DND-41 (cell line): ENCODE results near the gene ZFHX3.

ENCODE experiments used
- ATAC-seq: fragments of 200-7000 bp; cut with Tn5 transposase; 3 replicates; pipeline ENCODE4 v1.9.1; 2021; ENCODE audit warnings: low read depth; ENCODE audit not compliant: insufficient read depth
- DNase-seq: peaks from one replicate; pipeline ENCODE4 v3.0.0-alpha.2; 2020
- H2AFZ ChIP-seq: 2 replicates; pipeline ENCODE4 v1.6.0; 2012; ENCODE audit warnings: low read depth, low read length
- H3K27ac ChIP-seq: 2 replicates; pipeline ENCODE4 v1.5.1; 2012; ENCODE audit warnings: low read length, inconsistent platforms
- H3K27me3 ChIP-seq: fragments of 200-600 bp; sonication (generic); 2 replicates; pipeline ENCODE4 v1.6.0; 2012; ENCODE audit warnings: low read length, mild to moderate bottlenecking, inconsistent platforms; ENCODE audit not compliant: insufficient read depth, poor library complexity
- H3K36me3 ChIP-seq: 2 replicates; pipeline ENCODE4 v1.5.1; 2012; ENCODE audit warnings: low read length, inconsistent platforms; ENCODE audit not compliant: insufficient read depth
- H3K4me1 ChIP-seq: 2 replicates; pipeline ENCODE4 v1.5.1; 2012; ENCODE audit warnings: mild to moderate bottlenecking, low read length; ENCODE audit not compliant: insufficient read depth
- H3K4me2 ChIP-seq: 2 replicates; pipeline ENCODE4 v1.6.0; 2012; ENCODE audit warnings: mild to moderate bottlenecking, moderate library complexity, low read length, inconsistent platforms; ENCODE audit not compliant: insufficient read depth
- H3K4me3 ChIP-seq, 2 experiments: fragments of 200-600 bp in 1 of 2; shearing (Covaris generic) in 1 of 2; 2 replicates each; pipeline ENCODE4 v1.5.1; 2012 to 2016; ENCODE audit warnings: inconsistent platforms in 2 of 2, low read length in 2 of 2, mild to moderate bottlenecking in 2 of 2, low read depth in 1 of 2, moderate library complexity in 1 of 2
- H3K79me2 ChIP-seq: 2 replicates; pipeline ENCODE4 v1.6.0; 2012; ENCODE audit warnings: low read length, inconsistent platforms; ENCODE audit not compliant: insufficient read depth
- H3K9ac ChIP-seq: 2 replicates; pipeline ENCODE4 v1.6.0; 2012; ENCODE audit warnings: low read depth, mild to moderate bottlenecking, inconsistent platforms, low read length, moderate library complexity
- H3K9me3 ChIP-seq: 2 replicates; pipeline ENCODE4 v1.5.1; 2012; ENCODE audit warnings: low read length, moderate library complexity, mild to moderate bottlenecking, inconsistent platforms; ENCODE audit not compliant: insufficient read depth, severe bottlenecking
- H4K20me1 ChIP-seq: 2 replicates; pipeline ENCODE4 v1.6.0; 2012; ENCODE audit warnings: low read length; ENCODE audit not compliant: insufficient read depth
- EZH2 ChIP-seq: IDR thresholded peaks from 3 replicates; pipeline ENCODE4 v1.6.1; 2012; ENCODE audit warnings: borderline replicate concordance, low read depth, mild to moderate bottlenecking, moderate library complexity, low read length, inconsistent platforms; ENCODE audit not compliant: severe bottlenecking
- TF ChIP-seq, protein P1 (sequence below): IDR thresholded peaks from 2 replicates; pipeline ENCODE4 v1.5.1; 2012; ENCODE audit warnings: borderline replicate concordance, low read length, moderate library complexity, mild to moderate bottlenecking; ENCODE audit not compliant: poor library complexity, severe bottlenecking; ENCODE audit errors: extremely low read depth

The ZFHX3 gene

GRCh38 chr16:72787514-72788268 is 260.2 kb downstream of the ZFHX3 start:
- no peak overlapping the region for H3K4me2 ChIP-seq
- DNase-seq: peak; percentile 8

GRCh38 chr16:72787130-72787513 is 260.8 kb downstream of the ZFHX3 start:
- H3K4me2 ChIP-seq: no peak overlapping the region
- H3K27me3 ChIP-seq: no peaks in the 10 kb centered on the region
- H3K36me3 ChIP-seq: peaks cover 32% of the 10 kb centered on the region
- H2AFZ ChIP-seq: no peak overlapping the region
- TF ChIP-seq EZH2: no peak
- TF ChIP-seq, protein P1, sequence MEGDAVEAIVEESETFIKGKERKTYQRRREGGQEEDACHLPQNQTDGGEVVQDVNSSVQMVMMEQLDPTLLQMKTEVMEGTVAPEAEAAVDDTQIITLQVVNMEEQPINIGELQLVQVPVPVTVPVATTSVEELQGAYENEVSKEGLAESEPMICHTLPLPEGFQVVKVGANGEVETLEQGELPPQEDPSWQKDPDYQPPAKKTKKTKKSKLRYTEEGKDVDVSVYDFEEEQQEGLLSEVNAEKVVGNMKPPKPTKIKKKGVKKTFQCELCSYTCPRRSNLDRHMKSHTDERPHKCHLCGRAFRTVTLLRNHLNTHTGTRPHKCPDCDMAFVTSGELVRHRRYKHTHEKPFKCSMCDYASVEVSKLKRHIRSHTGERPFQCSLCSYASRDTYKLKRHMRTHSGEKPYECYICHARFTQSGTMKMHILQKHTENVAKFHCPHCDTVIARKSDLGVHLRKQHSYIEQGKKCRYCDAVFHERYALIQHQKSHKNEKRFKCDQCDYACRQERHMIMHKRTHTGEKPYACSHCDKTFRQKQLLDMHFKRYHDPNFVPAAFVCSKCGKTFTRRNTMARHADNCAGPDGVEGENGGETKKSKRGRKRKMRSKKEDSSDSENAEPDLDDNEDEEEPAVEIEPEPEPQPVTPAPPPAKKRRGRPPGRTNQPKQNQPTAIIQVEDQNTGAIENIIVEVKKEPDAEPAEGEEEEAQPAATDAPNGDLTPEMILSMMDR: no peak
- no peaks in the 10 kb centered on the region for H3K9me3 ChIP-seq
- H4K20me1 ChIP-seq: no peaks in the 10 kb centered on the region
- H3K4me1 ChIP-seq: no peaks in the 10 kb centered on the region
- H3K79me2 ChIP-seq: no peaks in the 10 kb centered on the region
- no peak for ATAC-seq
- H3K4me3 ChIP-seq: no peak overlapping the region
- H3K27ac ChIP-seq: no peak overlapping the region
- H3K9ac ChIP-seq: no peak overlapping the region
- no peak for DNase-seq

More at GRCh38 chr16:72787514-72788268, 260.2 kb downstream of the ZFHX3 start:
- Histone ChIP-seq H3K27ac (no peak overlapping the region), H2AFZ (no peak overlapping the region), H3K79me2 (no peaks in the 10 kb centered on the region), H3K9me3 (no peaks in the 10 kb centered on the region), H3K4me1 (no peaks in the 10 kb centered on the region), H3K9ac (no peak overlapping the region), H4K20me1 (no peaks in the 10 kb centered on the region), H3K27me3 (no peaks in the 10 kb centered on the region), H3K4me3 (no peak overlapping the region), H3K36me3 (peaks cover 32% of the 10 kb centered on the region)
- TF ChIP-seq EZH2: no peak
- TF ChIP-seq, protein P1: no peak
- ATAC-seq: 0 out of 3 replicates have a peak, but pooled peaks have one; percentile 49

GRCh38 chr16:72786606-72787005 is 261.3 kb downstream of the ZFHX3 start:
- no peaks in the 10 kb centered on the region for H4K20me1 ChIP-seq
- no peaks in the 10 kb centered on the region for H3K9me3 ChIP-seq
- peaks cover 30% of the 10 kb centered on the region for H3K36me3 ChIP-seq
- DNase-seq (no peak), ATAC-seq (no peak)
- H3K4me2 ChIP-seq: no peak overlapping the region
- H3K79me2 ChIP-seq: no peaks in the 10 kb centered on the region
- H3K9ac ChIP-seq: no peak overlapping the region
- no peak overlapping the region for H3K4me3 ChIP-seq
- no peaks in the 10 kb centered on the region for H3K4me1 ChIP-seq
- no peak overlapping the region for H3K27ac ChIP-seq
- H3K27me3 ChIP-seq: no peaks in the 10 kb centered on the region
- H2AFZ ChIP-seq: no peak overlapping the region
- no peak for TF ChIP-seq EZH2
- TF ChIP-seq, protein P1: no peak
